Stimulated activated CD4-positive, alpha-beta T cell treated with anti-CD3 and anti-CD28 coated beads, TNF-alpha, amount 100 ng/mL, for 24 hours (primary cell): ENCODE data around the gene DLEU7.

Experiments used
- DNase-seq, 3 experiments: peaks; one replicate each; pipeline ENCODE4 v3.0.0-alpha.2; 2020; ENCODE audit warnings: low read depth in 3 of 3

DLEU7 gene

DNA sequence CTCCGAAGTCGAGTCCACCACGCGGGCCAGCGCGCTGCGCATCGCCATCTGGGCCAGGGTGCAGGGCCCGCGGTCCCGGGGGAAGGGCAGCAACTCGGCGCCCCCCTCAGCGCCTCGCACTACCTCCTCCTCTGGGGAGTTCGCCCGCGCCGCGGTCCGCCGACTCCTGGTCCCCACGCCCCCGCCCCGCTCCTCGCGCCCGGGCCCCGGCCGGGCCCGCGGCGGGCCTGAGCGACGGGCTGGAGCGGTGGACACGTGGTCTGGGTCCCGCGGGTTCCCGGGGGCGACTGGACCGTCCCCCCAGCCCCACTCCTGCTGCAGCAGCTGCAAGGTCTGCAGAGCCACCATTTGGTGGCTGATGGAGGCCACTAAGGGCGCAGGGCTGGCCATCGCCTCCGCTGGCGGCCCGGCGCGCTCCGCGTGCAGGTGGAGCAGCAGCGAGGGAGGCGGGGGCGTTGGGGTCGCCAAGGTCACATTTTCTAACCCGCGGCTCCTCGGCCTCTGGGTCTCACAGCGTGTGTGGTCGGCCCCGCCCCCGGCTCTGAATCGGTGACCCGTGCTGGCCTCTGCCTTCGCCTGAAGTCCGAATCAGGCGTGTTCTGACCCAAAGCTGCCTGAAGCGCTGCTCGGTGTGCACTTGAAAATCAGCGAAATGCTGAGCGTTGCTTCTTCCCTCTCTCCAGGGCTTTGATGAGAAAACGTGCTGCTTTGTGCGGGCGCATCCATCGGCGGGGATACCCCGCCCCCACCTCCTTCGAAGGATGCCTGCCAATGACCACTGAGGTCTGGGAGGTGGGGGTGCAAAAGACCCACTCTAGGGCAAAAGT, at the start of gene DLEU7:
Gene DLEU7, minus strand, starts transcription at position 436 of the 827 bp plus-strand sequence. Its CDS starts 46 bp downstream, at position 390.
- DNase-seq = no peak

DNA sequence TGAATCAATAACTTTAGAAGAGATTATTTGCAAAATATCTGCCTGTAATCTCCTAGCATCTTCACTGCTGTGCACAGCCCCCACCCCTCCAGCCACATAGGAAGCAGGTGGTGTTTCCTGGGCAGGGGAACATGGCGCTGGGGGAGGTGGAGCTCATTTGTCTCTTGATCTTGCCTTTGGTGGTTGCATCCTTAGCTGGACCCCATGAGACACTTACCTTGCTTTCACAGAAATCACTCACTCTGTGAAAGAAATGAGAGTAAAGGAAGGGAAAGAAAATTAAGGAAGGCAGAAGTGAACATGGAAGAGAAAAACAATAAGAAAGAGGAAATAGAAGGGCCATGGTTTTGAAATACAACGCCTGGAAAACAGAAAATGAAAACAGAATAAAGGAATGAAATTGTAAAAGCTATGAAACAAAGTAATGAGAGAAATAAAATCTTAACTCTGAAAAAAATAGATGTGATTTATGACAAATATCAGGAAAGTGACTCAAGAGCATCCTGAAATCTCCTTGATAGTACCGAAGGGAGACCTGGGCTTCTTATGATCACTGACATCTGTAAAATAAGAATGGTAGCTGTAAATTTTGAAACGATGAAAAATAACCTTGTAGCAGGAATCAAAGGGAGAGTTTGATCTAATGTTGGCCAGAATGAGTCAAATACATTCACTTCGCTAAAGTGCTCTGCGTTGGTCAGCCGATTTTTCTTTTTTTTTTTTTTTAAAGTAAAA, 48.9 kb upstream of the DLEU7 start:
- DNase-seq = peak in 1 of 3 experiments; percentile 15

DNA sequence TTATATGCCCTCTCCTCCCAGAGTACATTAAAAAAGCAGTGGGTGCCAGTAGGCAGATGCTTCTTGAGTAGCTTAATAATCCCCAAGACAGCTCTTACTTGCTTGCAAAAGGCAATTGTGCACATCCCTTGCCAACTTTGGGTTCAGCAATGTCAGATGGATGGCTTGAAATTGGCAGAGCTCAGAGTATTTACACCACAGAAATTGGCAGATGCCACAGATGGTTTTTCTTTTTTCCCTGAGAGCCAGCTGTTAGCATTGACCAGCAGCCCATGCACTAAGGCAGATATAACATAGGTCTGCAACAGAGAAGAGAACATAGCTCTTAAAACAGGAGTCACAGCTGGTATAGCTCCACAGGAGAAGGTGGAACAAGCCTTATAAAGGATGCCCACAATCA, 47.7 kb upstream of the DLEU7 start:
- DNase-seq = no peak

DNA sequence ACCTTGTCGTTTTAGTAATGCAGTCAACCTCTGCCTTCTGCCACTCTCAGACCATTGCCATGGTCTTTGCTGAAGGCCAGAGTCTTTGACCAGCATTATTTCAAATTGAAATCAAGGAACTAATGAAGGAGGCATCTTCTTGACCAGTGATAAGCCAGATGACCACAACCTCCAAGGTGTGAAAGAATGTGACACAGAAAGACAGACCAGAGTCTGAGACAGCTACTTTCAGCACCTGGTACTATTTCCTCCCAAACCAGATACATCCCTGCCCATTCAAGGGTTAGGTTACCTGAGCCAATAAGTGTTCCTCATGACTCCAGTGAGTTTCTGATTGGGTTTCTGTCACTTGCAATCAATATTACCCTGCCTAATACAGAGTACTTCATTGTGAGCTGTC, 45.8 kb upstream of the DLEU7 start:
- no peak for DNase-seq

DNA sequence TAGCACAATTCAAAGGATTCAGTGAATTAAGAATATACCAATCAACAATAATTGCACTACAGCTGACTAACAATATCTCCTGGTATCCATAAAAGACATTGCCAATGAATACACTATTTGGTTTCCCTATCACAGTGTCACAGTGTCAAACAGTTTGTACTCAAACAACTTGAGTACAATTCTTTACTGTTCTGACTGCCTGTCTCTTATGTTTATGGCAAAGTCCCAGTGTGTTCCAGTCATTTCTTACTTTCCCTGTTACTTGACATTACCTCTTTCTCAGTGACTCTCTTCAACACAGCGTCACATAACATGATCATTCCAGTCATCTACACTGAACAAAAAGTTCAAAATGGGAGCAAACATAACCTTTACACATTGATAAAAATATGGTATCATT, 44.9 kb upstream of the DLEU7 start:
- DNase-seq = no peak

DNA sequence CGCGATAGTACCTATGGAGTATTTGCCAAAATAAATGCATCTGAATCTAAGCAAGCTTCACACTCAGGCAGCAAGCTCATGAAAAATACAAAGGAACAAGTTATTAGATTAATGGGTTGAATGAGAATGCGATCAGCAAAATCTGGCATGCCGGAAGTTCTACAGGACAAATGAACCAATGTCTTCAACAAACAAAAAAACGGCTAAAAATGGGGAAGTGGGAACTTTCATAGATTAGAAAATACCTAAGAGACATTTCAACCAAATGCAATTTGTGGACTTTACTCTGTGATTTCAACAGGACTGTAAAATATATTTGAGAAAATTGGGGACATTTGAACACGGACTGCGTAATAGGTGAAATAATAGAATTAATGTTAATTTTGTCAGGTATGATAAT, 43.7 kb upstream of the DLEU7 start:
- no peak for DNase-seq

DNA sequence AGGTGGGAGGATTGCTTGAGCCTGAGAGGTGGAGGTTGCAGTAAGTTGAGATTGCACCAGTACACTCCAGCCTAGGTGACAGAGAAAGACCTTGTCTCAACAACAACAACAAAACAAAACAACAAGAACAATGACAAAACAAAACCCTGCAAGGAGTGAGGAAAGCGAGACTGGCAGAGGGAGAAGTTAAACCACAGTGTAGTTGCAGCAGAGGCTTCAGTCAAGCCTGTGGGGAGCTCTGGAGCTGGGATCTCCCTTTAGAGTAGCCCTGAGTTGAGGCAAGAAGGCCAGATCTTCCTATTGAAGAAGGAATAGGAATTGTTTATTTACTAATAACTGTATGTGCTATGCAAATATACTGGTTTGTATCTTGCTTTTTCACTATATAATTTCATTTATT, 40.8 kb upstream of the DLEU7 start:
- no peak for DNase-seq

DNA sequence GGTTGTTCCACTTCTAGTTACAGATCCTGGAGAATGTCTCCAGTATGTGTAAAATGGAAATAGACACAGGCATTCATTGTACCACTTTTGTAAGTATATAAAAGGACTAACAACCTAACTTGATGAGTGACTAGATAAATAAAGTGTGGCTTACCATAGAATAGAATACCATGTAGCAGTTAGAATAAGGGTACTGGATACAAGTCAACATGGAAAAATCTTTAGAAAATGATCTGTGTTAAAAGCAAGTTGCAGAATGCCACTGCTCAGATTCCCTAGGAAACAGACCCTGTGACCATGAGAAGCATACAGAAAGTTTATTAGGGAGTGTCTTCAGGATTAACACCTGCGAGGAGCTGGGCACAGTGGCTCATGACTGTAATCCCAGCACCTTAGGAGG, 40.2 kb upstream of the DLEU7 start:
- DNase-seq = no peak

DNA sequence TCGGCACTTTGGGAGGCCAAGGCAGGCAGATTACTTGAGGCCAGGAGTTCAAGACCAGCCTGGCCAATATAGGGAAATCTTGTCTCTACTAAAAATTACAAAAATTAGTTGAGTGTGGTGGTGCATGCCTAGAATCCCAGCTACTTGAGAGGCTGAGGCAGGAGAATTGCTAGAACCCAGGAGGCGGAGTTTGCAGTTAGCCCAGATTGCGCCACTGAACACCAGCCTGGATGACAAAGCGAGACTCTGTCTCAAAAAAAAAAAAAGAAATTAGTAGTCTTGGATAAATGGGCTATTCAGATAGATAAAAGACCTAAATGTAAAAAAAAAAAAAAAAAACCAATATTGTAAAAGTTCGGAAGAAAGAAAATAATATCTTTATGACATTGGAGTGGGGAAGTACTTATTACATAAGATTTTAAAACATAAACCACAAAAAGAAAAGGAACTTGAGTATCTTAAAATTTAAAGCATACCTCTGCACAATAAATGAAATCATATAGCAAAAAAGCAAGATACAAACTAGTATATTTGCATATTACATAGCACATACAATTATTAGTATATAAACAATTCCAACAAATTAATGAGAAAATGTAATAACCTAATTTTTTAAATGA, 39.4 kb upstream of the DLEU7 start:
- DNase-seq = no peak

DNA sequence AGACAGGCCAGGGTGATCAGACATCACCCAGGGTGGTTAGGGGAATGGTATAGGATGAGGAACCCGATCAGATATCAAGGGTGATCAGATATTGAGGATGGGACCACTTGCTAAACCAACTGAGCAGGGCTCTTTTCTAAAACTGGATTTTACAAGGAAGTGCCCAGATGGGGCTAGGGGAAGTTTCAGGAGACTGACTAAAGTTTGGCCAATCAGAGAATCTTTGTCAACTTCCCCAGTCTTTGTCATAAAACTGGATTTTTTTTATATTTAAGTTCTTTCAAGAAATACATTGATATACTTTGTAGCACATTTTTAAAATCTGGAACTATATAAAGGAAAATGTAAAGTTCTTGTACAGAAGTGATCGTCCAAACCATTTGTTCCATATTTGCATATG, 30.5 kb upstream of the DLEU7 start:
- DNase-seq = no peak

DNA sequence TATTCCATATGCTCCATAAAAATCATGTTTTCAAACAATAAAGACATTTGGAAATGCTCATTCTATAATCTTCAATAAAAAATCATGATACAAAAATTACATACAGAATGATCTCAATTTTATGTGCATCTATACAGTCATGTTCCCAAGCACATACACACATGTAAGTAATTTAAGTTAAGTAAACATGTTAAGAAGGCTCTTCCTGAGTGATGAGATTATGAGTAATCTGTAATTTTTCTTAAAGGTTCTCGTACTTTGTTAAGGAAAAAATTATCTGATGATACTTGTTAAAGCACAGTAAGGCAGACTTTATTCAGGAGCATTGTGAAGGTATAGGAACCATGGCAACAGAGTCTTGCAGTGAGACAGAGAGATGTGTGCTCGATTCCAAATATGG, 30.0 kb upstream of the DLEU7 start:
- DNase-seq = no peak

DNA sequence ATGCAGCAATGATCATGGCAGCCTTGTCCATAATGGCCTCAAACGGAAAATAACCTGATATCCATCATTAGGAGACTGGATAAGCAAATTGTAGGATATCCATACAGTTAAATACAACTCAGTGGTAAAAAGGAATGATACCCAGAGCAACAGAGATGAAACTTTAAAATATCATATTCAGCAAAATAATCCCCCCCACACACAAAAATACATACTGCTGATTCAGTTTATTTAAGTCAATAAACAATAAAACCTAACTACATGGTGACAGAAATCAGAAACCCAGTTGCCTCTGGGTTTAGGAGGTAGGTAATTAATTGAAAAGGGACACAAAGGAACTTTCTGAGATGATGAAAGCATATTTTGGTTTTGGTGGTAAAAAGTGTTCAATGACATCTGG, 27.9 kb upstream of the DLEU7 start:
- DNase-seq = no peak

DNA sequence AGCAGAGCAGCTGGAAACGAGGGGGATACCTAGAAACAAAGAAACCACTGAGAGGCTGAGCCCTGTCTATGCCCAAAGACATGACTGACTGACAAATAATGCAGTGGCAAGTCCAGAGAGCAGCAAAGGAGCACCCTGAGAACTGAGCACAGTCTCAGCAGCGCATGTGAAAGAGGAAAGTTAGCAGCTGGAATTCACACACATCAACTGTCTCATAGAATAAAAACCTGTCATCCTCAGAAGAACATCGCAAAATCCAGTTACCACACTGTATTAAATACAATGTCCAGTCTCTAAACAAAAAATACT, 24.1 kb upstream of the DLEU7 start:
- DNase-seq = no peak

DNA sequence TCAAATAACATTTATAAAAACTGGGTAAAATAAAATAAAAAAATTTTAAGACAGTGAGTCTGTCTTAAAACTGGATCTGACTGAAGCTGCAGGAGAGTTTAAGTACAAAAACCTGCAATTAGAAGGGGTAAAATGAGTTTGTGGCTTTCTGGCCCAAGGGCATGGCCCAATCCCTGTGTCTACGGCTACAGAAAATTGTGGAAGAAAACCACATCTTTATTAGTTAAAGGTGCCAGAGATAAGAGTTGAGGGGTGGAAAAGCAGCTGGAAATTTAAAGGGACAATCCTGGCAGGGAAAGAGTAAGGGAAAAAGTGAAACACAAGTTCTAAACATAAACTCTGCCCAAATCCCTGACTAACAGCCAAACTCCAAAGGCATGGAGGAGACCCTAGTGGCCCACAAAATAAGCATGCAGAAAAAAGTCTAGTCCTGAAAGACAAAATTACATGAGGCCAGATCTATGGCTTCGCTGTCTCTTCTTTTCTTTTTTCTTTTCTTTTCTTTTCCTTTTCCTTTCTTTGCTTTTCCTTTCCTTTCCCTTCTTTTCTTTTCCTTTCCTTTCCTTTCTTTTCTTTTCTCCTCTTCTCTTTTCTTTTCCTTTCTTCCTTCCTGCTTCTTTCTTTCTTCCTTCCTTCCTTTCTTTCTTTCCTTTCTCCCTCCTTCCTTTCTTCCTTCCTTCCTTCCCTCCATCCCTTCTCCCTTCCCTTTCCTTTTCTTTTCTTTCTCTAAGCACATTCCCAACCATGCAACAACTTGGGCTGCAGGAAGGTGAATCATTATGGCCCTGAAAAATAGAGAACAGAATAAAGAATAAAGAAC, 23.5 kb upstream of the DLEU7 start:
- DNase-seq = no peak

DNA sequence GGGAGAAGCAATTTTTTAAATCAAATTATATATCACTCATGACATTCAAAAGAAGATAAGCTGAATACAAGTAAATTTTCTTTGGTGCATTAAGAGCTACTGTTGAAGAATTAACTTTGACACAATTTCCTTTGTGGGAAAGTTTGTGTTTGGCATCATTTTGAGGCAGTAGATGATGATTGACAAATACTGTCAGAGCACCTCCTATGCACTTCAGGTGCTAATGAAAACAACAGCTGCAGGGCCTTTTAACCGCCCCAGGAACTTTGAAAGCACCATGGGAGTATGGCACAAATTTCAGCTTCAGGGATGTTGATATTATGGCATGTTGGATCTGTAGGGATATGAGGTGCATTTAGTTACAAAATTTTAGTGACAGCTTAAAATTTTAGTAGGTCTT, 21.0 kb upstream of the DLEU7 start:
- no peak for DNase-seq

DNA sequence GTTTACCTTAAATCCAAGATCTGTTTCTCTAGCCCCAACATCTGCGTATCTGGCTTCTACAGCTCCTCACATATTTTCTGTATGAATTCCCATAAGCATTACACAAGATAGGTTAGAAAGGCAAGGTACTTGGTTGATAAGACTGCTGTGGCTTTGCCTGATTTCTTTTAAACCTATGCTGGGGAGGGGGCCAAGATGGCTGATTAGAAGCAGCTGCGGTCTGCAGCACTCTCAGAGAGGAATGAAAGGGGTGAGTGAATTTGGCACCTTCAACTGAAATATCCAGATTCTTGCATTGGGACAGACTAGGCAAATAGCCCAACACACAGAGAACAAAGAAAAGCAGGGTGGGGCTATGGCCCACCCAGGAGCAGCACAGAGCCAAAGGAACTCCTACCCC, 12.2 kb upstream of the DLEU7 start:
- DNase-seq = no peak

DNA sequence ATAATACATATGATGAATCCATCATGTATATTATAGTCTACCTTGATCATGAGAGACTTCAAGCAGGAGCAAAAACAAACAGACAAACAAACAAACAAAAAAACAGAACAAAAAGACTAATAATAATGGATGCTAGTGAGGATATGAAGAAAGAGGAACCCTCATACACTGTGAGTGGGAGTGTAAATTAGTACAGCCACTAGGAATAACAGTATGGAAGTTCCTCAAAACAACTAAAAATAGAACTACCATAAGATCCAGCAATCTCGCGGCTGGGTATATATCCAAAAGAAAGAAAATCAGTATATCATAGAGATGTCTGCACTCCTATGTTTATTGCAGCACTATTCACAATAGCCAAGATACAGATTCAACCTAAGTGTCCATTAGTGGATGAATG, 7.0 kb upstream of the DLEU7 start:
- DNase-seq = no peak

DNA sequence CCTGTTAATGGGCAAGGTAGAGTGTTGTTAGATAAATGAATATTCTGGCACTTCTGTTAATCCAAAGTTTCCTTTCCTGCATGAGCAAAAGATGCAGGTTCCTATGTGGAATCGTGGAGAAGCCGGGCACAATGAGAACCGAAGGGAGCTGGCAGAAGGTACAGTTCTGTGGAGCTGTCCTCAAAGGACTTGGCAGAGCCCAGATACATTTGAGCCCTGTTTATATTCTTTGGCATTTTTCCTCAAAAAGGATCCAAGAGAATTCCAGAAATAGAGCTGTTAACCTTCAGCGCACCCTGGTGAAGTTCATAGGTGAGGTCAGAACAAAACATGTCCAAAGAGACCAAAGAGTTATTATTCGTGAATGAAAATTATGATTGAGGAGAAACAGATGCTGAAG, 4.0 kb upstream of the DLEU7 start:
- no peak for DNase-seq

DNA sequence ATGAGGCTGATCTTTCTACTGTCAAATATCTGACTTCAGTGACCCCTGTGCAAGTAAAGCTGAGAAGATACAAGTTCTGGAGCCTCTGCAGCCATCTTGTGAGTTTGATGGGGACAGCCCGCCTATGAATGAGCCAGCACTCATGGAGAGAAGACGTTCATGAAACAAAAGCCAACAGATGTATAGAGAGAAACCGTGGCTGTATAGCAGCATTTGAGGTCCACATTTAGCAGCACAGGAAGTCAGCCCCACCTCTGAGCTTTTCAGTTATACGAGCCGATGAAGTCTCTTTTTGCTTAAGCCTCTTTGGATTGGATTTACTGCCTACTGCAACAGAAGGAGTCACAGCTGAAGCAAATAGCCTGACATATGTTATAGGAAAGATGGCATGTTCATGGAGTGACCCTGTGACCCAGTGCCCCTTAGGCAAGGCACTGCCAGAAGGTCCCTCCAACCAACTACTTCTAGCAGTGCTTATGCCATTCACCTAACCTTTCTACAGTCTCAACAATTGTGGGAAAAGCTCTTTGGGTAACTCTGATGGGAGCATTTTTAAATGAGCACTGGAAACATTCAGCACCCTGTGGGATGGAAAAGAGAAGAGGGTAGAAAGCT, 3.5 kb upstream of the DLEU7 start:
- DNase-seq = no peak

DNA sequence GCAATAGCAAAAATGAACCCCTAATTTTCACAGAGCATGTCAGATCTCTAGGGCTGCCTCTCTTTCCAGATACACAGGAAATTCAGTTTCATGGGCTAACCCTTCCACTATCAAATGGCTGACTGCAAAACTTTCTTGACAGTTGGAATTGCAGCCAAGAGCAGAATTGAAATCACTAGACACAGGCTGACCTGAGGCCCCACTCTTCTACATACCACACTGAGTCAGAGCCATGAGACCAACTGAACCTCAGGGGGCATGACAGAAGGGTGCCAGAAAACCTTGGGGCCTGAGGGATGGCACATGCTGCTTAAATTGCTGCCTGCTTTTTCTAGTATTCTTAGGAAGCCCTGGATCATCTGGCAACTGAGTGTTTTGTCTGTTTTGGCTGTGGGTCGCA, 1.7 kb upstream of the DLEU7 start:
- DNase-seq = no peak

DNA sequence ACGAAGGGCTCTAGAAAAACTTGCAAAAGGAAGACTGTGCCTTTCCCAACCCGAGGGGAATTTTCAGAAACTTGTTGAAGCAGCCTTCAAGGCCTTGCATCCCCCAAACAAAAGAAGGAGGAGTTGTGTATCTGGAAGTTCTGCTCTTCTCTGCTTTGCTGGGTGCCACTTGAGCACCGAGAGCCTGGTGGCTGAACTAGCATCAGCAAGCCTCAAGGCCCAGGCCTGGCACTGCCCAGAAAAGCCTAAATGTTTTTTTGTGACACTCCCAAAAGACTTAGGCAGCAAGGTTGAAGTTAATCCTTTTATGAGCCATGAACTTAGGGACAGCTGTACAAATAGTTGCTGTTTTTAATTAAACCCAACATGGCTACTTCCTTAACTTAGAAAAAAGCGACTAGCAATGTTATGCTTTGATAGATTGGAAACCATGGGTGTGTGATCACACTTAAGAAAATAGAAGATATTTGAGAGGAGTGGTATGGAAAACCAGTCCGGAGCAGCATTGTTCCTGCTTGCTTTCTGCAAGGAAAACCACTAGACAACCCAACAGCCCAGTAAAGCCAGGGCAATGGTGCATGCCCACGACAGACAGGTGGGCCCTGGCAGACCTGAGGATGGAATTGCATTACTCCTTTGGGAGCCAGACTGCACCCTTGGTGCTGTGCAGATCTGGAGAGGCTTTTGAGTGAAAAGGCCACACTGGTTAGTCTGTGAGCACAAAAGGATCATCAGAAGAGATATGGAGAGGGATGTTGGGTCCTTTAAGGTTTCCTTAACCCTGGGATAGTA, 788 bp upstream of the DLEU7 start:
- no peak for DNase-seq
